Heart right ventricle (tissue), 16 donors: ENCODE measurements around the gene ACSM3. TPM values are rescaled to one million over a fixed set of nuclear protein-coding genes. Genes with fewer than 3 reads are reported as not detected.

Source experiments
- ATAC-seq, 8 donors: fragments of 200-7000 bp; cut with Tn5 transposase; one replicate each; pipeline ENCODE4 v1.9.1; 2020; ENCODE audit warnings: mild to moderate bottlenecking in 8 of 8, moderate library complexity in 8 of 8, moderate number of reproducible peaks in 1 of 8
- DNase-seq, 2 donors: peaks; one replicate each; pipeline ENCODE4 v3.0.0-alpha.2; 2020
- H3K27ac ChIP-seq, 10 donors: fragments of 200-600 bp; sonication (generic) in 2 of 10; one replicate each; pipeline versions ENCODE4 v1.5.0 to v1.8.0; 2020 to 2022; ENCODE audit warnings: mild to moderate bottlenecking in 3 of 10
- H3K27me3 ChIP-seq, 7 donors: fragments of 200-600 bp; one replicate each; pipeline ENCODE4 v1.8.0; 2021 to 2022; ENCODE audit warnings: mild to moderate bottlenecking in 2 of 7
- H3K36me3 ChIP-seq, 9 donors: fragments of 200-600 bp; sonication (generic) in 1 of 9; one replicate each; pipeline versions ENCODE4 v1.5.0 to v1.8.0; 2020 to 2022; ENCODE audit warnings: mild to moderate bottlenecking in 2 of 9
- H3K4me1 ChIP-seq, 9 donors: fragments of 200-600 bp; sonication (generic) in 1 of 9; one replicate each; pipeline versions ENCODE4 v1.5.0 to v1.8.0; 2020 to 2022; ENCODE audit warnings: mild to moderate bottlenecking in 4 of 9
- H3K4me3 ChIP-seq, 10 donors: fragments of 200-600 bp; sonication (generic) in 2 of 10; one replicate each; pipeline versions ENCODE4 v1.5.0 to v1.8.0; 2020 to 2022; ENCODE audit warnings: mild to moderate bottlenecking in 7 of 10, moderate library complexity in 2 of 10
- H3K9me3 ChIP-seq, 11 donors: fragments of 200-600 bp in 10 of 11; sonication (generic) in 2 of 11; one replicate each; pipeline versions ENCODE4 v1.5.0 to v1.8.0; 2013 to 2022; ENCODE audit warnings: mild to moderate bottlenecking in 2 of 11, control low read depth in 1 of 11, moderate library complexity in 1 of 11
- CTCF ChIP-seq, 9 donors: fragments of 200-600 bp; sonication (generic) in 2 of 9; IDR thresholded peaks; one replicate each; pipeline versions ENCODE4 v1.5.0 to v1.8.0; 2021 to 2022; ENCODE audit warnings: antibody characterized with exemption in 9 of 9, mild to moderate bottlenecking in 5 of 9, moderate library complexity in 1 of 9
- WGBS, 2 donors: extraction: QIAGEN DNeasy Blood & Tissue Kit; methylation state at CpG; one replicate each; pipeline ENCODE4 v1.1.7; 2013; ENCODE audit warnings: inconsistent platforms in 1 of 2; 5-methylcytosine and 5-hydroxymethylcytosine counted together
- intact Hi-C, 10 donors: fragments of 100-400 bp; cut with DNase I; formaldehyde crosslinking; loops; one replicate each; pipeline versions ENCODE4 v1.11.1 to v1.14.2; 2022
- polyA plus RNA-seq, 2 donors: library from polyadenylated mRNA; stranded (reverse); fragments of 200-250 nt; gene quantifications; one replicate each; pipeline ENCODE4 v1.2.3, GENCODE V29; 2013
- total RNA-seq, 10 donors: library from RNA; stranded (reverse); fragmentation: NEBNext Ultra II Directional in 3 of 10; extraction: Animal tissue kit (Norgen Biotek cat#: 25700) in 3 of 10; gene quantifications; one replicate each; pipeline versions ENCODE4 v1.2.1 to v1.2.4, GENCODE V29; 2021 to 2023
- donor health status: Arrhythmogenic right ventricular cardiomyopathy.
- donor health status: ischemic (EF 13 %, LVEDD 7.1; RV severe dilation, severe dysfunction).
- donor health status: healthy with polysubstance abuse.
- donor health status: DM: no; HTN: yes; CAD: no.
- donor health status: DM: no; HTN: no; CAD: no.
- donor health status: ischemic (EF 25% LVEDD 6.9; RV normal size, moderate dysfunction).
- donor health status: ischemic (EF 25% LVEDD 5.7; RV mildly dilated, moderate dysfunction).
- donor health status: healthy.
- donor health status: DM: yes; HTN: yes; CAD: no.
- donor health status: Ischemic cardiomyopathy.
- donor health status: ischemic (EF 35%, LVEDD 5.7; RV mildly dilated, moderate dysfunction).
- donor health status: nonischemic (EF 11% LVEDD 7.7; RV severe dilation, severe dysfunction).
- donor health status: DM: yes; HTN: yes; CAD: no.
- donor health status: PGD.
- donor health status: ischemic (EF 29% LVEDD 5.4; RV normal size, mild dysfunction).
- donor health status: nonischemic (EF 23%, LVEDD 6.1; RV moderate dilation, normal function).

Gene ACSM3
- total and polyA plus RNA-seq, 12 donors = 2.3 to 45.1 (median 5.9) TPM

- DNase-seq (peak in 1 of 2 donors; percentile 52), ATAC-seq (peak; percentile 44 to 90 (median 78))
- Histone ChIP-seq H3K4me3 (no peak overlapping the region), H3K27me3 (no peaks in the 10 kb centered on the region), H3K27ac (peak overlapping the region in 3 of 10 donors; percentile 1 to 60 (median 4)), H3K36me3 (peaks cover 0 to 31% (median 0%) of the 10 kb centered on the region in 9 donors), H3K9me3 (no peaks in the 10 kb centered on the region), H3K4me1 (peaks cover 8 to 40% (median 23%) of the 10 kb centered on the region in 9 donors)
- WGBS, 2 donors = 55 to 60% methylated on average over 6 of the region's 6 CpGs
- no peak for TF ChIP-seq CTCF (IDR thresholded peaks at IDR 0.05)
- intact Hi-C loops = loop anchor here in 4 of 10 donors (2.0 to 10.0 kb wide), 5 partner anchors 44 to 256 kb away; no protein-coding TSS in a partner anchor
Observed at GRCh38 chr16:20846030-20846429, 82.2 kb downstream of the ACSM3 start.

GRCh38 chr16:20846551-20846950, 82.7 kb downstream of the ACSM3 start:
- ATAC-seq = no peak
- DNase-seq = no peak
- Histone ChIP-seq H3K9me3 (no peaks in the 10 kb centered on the region), H3K27ac (peak overlapping the region in 2 of 10 donors; percentile 1 to 60), H3K36me3 (peaks cover 0 to 31% (median 0%) of the 10 kb centered on the region in 9 donors), H3K27me3 (no peaks in the 10 kb centered on the region), H3K4me1 (peaks cover 10 to 45% (median 29%) of the 10 kb centered on the region in 9 donors), H3K4me3 (no peak overlapping the region)
- intact Hi-C loops = loop anchor here in 4 of 10 donors (2.0 to 10.0 kb wide), 5 partner anchors 44 to 256 kb away; no protein-coding TSS in a partner anchor
- no peak for TF ChIP-seq CTCF (IDR thresholded peaks at IDR 0.05)

Other genes starting within 250 kb of the ACSM3 start
- under 1 TPM in 1 of 10 donors, not detected in 9; 0.13 TPM for gene ACSM2B, start 187.6 kb upstream of the ACSM3 start, total RNA-seq
- under 1 TPM in 1 of 2 donors, not detected in 1; 0.01 TPM for gene ACSM2B, start 187.6 kb upstream of the ACSM3 start, polyA plus RNA-seq
- gene ACSM1, start 66.3 kb upstream of the ACSM3 start, total RNA-seq = under 1 TPM in 4 of 10 donors, not detected in 6; 0.13 to 0.49 (median 0.33) TPM
- under 1 TPM in 1 of 2 donors, not detected in 1; 0.06 TPM for gene ACSM1, start 66.3 kb upstream of the ACSM3 start, polyA plus RNA-seq
- gene THUMPD1, start 22.2 kb upstream of the ACSM3 start, total RNA-seq = 10 to 100 TPM; 15.5 to 20.9 (median 19.2) TPM
- 10 to 100 TPM in 1 of 2 donors, 1 to 10 TPM in 1; 7.5 to 14.2 TPM for gene THUMPD1, start 22.2 kb upstream of the ACSM3 start, polyA plus RNA-seq
- 10 to 100 TPM in 8 of 10 donors, 1 to 10 TPM in 2; 8.1 to 13.6 (median 12.0) TPM for gene ERI2, start 42.5 kb downstream of the ACSM3 start, total RNA-seq
- 10 to 100 TPM in 1 of 2 donors, 1 to 10 TPM in 1; 3.2 to 10.6 TPM for gene ERI2, start 42.5 kb downstream of the ACSM3 start, polyA plus RNA-seq
- 1 to 10 TPM; 3.1 to 6.9 (median 5.2) TPM for gene REXO5, start 42.5 kb downstream of the ACSM3 start, total RNA-seq
- gene REXO5, start 42.5 kb downstream of the ACSM3 start, polyA plus RNA-seq = 1 to 10 TPM; 2.0 to 2.6 TPM
- 10 to 100 TPM in 6 of 10 donors, 1 to 10 TPM in 4; 7.8 to 32.6 (median 11.2) TPM for gene DCUN1D3, start 136.3 kb downstream of the ACSM3 start, total RNA-seq
- 1 to 10 TPM; 3.4 to 4.2 TPM for gene DCUN1D3, start 136.3 kb downstream of the ACSM3 start, polyA plus RNA-seq
- gene LYRM1, start 136.8 kb downstream of the ACSM3 start, total RNA-seq = 10 to 100 TPM; 37.4 to 69.1 (median 48.9) TPM
- gene LYRM1, start 136.8 kb downstream of the ACSM3 start, polyA plus RNA-seq = 10 to 100 TPM; 59.9 to 69.4 TPM